HEK293 (cell line): ENCODE measurements around the gene CECR2.

Experiments used
- CTCF ChIP-seq: fragments of 450-650 bp; formaldehyde crosslinking; IDR thresholded peaks from 2 replicates; pipeline ENCODE4 v1.5.1; 2016; ENCODE audit warnings: missing biosample characterization, missing genetic modification characterization
- ZBTB49 ChIP-seq: fragments of 450-650 bp; formaldehyde crosslinking; IDR thresholded peaks from 2 replicates; pipeline ENCODE4 v1.5.1; 2016; ENCODE audit warnings: missing biosample characterization, missing genetic modification characterization, low read depth
- ZNF610 ChIP-seq: fragments of 450-650 bp; formaldehyde crosslinking; IDR thresholded peaks from 2 replicates; pipeline ENCODE4 v1.5.1; 2016; ENCODE audit warnings: missing biosample characterization, missing genetic modification characterization, borderline replicate concordance

- TF ChIP-seq CTCF (tag by site-specific recombination) (no peak), ZBTB49 (tag by site-specific recombination) (no peak), ZNF610 (tag by site-specific recombination) (no peak)
Measured at GRCh38 chr22:17523925-17524324, 154.7 kb downstream of the CECR2 start.
